ENCODE results near the gene TEF. TPM values are rescaled to one million over a fixed set of nuclear protein-coding genes. Genes with fewer than 3 reads are reported as not detected.

Gene TEF
- total RNA-seq, 4 donors from 2014 or later, result 22.9 to 47.9 (median 34.0) TPM

DNA sequence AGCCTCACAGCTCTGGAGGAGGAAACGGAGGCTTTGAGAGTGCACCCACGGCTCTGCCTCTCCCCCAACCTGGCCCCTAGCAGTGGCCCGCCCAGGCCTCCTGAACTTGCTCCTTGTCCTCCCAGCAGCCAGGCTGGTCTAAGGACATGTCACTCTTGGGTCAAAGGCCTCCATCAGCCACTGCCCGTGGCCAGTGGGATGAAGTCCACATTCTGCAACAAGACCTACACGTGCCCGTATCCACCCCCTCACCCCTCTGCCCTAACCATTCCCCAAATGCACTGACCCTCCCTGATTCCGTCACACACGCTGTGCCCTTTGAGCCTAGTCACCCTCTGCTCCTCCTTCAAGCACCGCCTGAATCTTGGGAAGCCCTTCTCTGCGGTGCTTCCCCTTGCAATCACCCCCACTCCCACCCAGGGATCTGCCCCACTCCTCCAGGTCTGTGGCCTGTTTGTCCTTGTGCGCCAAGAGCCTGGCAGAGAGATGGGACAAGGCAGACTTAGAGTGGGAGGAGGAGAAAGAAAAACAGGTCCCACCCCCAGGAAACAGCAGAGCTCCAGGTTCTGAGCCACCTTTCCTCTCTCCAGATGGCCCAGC is 37.5 kb upstream of the TEF start:
- Histone ChIP-seq H3K4me1 (no peaks in the 10 kb centered on the region), H3K4me3 (no peak overlapping the region), H3K9me3 (no peaks in the 10 kb centered on the region), H3K27me3 (no peaks in the 10 kb centered on the region), H3K27ac (no peak overlapping the region), H3K36me3 (peaks cover 0 to 30% (median 9%) of the 10 kb centered on the region in 4 donors)
- TF ChIP-seq POLR2A (IDR thresholded peaks at IDR 0.05) (no peak), POLR2AphosphoS5 (IDR thresholded peaks at IDR 0.05) (no peak), EP300 (IDR thresholded peaks at IDR 0.05; ENCODE audit: low read depth) (no peak)
- TF ChIP-seq, protein P1, sequence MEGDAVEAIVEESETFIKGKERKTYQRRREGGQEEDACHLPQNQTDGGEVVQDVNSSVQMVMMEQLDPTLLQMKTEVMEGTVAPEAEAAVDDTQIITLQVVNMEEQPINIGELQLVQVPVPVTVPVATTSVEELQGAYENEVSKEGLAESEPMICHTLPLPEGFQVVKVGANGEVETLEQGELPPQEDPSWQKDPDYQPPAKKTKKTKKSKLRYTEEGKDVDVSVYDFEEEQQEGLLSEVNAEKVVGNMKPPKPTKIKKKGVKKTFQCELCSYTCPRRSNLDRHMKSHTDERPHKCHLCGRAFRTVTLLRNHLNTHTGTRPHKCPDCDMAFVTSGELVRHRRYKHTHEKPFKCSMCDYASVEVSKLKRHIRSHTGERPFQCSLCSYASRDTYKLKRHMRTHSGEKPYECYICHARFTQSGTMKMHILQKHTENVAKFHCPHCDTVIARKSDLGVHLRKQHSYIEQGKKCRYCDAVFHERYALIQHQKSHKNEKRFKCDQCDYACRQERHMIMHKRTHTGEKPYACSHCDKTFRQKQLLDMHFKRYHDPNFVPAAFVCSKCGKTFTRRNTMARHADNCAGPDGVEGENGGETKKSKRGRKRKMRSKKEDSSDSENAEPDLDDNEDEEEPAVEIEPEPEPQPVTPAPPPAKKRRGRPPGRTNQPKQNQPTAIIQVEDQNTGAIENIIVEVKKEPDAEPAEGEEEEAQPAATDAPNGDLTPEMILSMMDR (IDR thresholded peaks at IDR 0.05), result no peak
- 90% methylated on average over 11 of the region's 11 CpGs; no CpG with 5 or more reads in 1 of the 2 donors for WGBS, 2 donors (ENCODE audit: low coverage in 1 of 2)
- in situ Hi-C loops (cut with MboI; ENCODE audit: low pct_ligation_motif_present in 1 of 4, low pct_unique_long_range_greater_than_20kb in 1 of 4, low sequenced_read_pairs in 3 of 4) (no loop called here), intact Hi-C loops (cut with DNase I; ENCODE audit: low total_unique reads) (no loop called here)
- DNase-seq, result no peak

DNA sequence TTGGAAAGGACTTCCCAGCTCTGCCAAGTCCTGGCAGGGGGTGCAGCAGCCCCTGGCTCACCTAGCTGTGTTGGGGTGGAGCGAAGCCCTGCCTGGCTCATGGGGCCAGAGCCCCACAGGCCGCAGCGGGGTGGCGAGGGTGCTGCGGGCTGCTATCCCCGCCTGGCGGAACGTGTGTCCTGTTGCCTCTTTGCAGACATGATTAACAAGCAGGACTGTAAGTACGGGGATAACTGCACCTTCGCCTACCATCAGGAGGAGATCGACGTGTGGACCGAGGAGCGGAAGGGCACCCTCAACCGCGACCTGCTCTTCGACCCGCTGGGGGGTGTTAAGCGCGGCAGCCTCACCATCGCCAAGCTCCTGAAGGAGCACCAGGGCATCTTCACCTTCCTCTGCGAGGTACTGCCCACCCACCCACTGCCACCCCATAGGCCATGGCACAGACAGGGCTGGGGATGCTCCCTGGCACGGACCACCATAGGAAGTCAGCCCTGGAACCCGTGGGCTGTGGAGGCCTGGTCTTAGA is 35.9 kb upstream of the TEF start:
- intact Hi-C loops (cut with DNase I; ENCODE audit: low total_unique reads) (no loop called here), in situ Hi-C loops (cut with MboI; ENCODE audit: low pct_ligation_motif_present in 1 of 4, low pct_unique_long_range_greater_than_20kb in 1 of 4, low sequenced_read_pairs in 3 of 4) (no loop called here)
- TF ChIP-seq EP300 (IDR thresholded peaks at IDR 0.05; ENCODE audit: low read depth) (no peak), POLR2A (IDR thresholded peaks at IDR 0.05) (no peak), POLR2AphosphoS5 (IDR thresholded peaks at IDR 0.05) (no peak)
- TF ChIP-seq, protein P1 (IDR thresholded peaks at IDR 0.05), result no peak
- H3K4me1 ChIP-seq, result peaks cover 0 to 9% (median 2%) of the 10 kb centered on the region in 4 donors
- 97% methylated on average over 24 of the region's 24 CpGs; no CpG with 5 or more reads in 1 of the 2 donors for WGBS, 2 donors (ENCODE audit: low coverage in 1 of 2)
- no peaks in the 10 kb centered on the region for H3K27me3 ChIP-seq
- H3K9me3 ChIP-seq, result no peaks in the 10 kb centered on the region
- no peak overlapping the region for H3K4me3 ChIP-seq
- H3K27ac ChIP-seq, result no peak overlapping the region
- no peak for DNase-seq
- H3K36me3 ChIP-seq, result peaks cover 0 to 21% (median 9%) of the 10 kb centered on the region in 4 donors

DNA sequence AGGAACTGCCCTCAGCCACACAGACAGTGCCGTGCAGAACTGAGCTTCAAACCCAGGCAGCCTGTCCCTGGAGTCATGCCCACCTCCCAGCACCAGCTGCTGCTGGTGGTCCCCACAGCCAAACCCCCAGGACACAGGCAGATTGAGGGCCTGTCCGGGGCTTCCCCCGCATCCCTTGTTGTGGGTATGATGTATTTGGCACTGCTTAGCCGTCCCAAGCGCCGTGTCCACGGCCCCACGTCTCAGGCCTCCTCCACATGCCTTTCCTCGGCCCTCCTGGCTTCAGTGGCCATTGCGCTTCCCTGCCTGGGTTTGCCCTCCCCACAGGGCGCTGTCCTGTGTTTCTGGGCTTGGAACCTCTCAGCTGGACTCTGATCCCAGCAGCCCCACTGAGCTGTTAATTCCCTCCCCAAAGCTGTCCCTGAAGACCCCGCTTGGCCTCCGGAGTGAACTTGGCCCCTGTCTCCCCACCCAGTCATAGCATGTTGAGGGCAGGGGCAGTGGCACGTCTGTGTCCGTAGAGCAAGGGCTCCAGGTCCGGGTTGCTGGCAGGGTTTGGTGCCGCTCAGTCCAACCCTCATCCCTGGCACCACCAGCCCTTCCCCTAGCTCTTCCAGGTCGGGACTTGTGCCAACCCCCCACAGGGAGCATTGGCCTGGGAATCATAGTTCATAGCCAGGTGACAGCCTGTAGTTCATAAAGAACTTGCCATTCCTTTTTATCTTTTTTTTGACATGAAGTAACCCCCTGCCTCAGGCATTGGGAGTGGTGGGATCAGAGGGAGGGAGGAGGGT is 34.5 kb upstream of the TEF start:
- no peak for DNase-seq
- Histone ChIP-seq H3K27me3 (no peaks in the 10 kb centered on the region), H3K9me3 (no peaks in the 10 kb centered on the region), H3K4me3 (no peak overlapping the region), H3K36me3 (peaks cover 0 to 29% (median 10%) of the 10 kb centered on the region in 4 donors), H3K4me1 (peaks cover 0 to 9% (median 2%) of the 10 kb centered on the region in 4 donors), H3K27ac (no peak overlapping the region)
- in situ Hi-C loops (cut with MboI; ENCODE audit: low pct_ligation_motif_present in 1 of 4, low pct_unique_long_range_greater_than_20kb in 1 of 4, low sequenced_read_pairs in 3 of 4), result no loop called here
- 92 to 100% methylated on average over 4 to 17 of the region's 18 CpGs for WGBS, 2 donors (ENCODE audit: low coverage in 1 of 2)
- intact Hi-C loops (cut with DNase I; ENCODE audit: low total_unique reads), result no loop called here
- no peak for TF ChIP-seq EP300 (IDR thresholded peaks at IDR 0.05; ENCODE audit: low read depth)
- no peak for TF ChIP-seq POLR2A (IDR thresholded peaks at IDR 0.05)
- no peak for TF ChIP-seq POLR2AphosphoS5 (IDR thresholded peaks at IDR 0.05)
- TF ChIP-seq, protein P1 (IDR thresholded peaks at IDR 0.05), result no peak

DNA sequence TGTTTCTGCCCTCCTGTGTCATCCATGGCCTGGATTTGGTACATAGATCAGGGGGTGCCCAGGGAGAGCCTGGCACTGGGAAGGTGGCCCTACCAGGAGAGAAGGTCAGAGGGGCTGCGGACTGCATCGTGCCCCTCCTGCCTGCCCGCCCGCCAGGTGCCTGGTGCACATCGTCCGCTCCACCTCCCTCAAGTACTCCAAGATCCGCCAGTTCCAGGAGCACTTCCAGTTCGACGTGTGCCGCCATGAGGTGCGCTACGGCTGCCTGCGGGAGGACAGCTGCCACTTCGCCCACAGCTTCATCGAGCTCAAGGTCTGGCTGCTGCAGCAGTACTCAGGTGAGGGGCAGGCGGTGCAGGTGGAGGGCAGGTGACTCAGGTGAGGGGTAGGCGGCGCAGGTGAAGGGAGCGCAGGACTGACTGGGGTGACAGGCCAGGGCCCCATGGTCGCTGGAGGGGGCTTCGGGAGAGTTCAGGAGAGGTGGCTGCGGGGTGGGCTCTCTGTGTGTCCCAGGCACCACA is 32.7 kb upstream of the TEF start:
- peaks cover 0 to 9% (median 2%) of the 10 kb centered on the region in 4 donors for H3K4me1 ChIP-seq
- DNase-seq, result no peak
- no peaks in the 10 kb centered on the region for H3K9me3 ChIP-seq
- intact Hi-C loops (cut with DNase I; ENCODE audit: low total_unique reads), result no loop called here
- no peak overlapping the region for H3K4me3 ChIP-seq
- no peak overlapping the region for H3K27ac ChIP-seq
- H3K36me3 ChIP-seq, result peaks cover 0 to 22% (median 6%) of the 10 kb centered on the region in 4 donors
- H3K27me3 ChIP-seq, result no peaks in the 10 kb centered on the region
- in situ Hi-C loops (cut with MboI; ENCODE audit: low pct_ligation_motif_present in 1 of 4, low pct_unique_long_range_greater_than_20kb in 1 of 4, low sequenced_read_pairs in 3 of 4), result no loop called here
- 93% methylated on average over 19 of the region's 22 CpGs; no CpG with 5 or more reads in 1 of the 2 donors for WGBS, 2 donors (ENCODE audit: low coverage in 1 of 2)
- TF ChIP-seq, protein P1 (IDR thresholded peaks at IDR 0.05), result no peak
- TF ChIP-seq POLR2A (IDR thresholded peaks at IDR 0.05), result no peak
- TF ChIP-seq EP300 (IDR thresholded peaks at IDR 0.05; ENCODE audit: low read depth), result no peak
- TF ChIP-seq POLR2AphosphoS5 (IDR thresholded peaks at IDR 0.05), result no peak
